Smooth muscle cell (in vitro differentiated cells): ENCODE data around the gene CLIC6. TPM values are rescaled to one million over a fixed set of nuclear protein-coding genes. Genes with fewer than 3 reads are reported as not detected.

Experiments used
- DNase-seq: peaks from one replicate; lab custom pipeline; 2025; ENCODE audit not compliant: unreplicated experiment; lab: John Stamatoyannopoulos, UW
- H2AFZ ChIP-seq: fragments of 200-600 bp; sonication (generic); 2 replicates; pipeline ENCODE4 v1.6.0; 2016; ENCODE audit warnings: antibody characterized with exemption, low read depth, mild to moderate bottlenecking
- H3F3A ChIP-seq: fragments of 200-600 bp; sonication (generic); 2 replicates; pipeline ENCODE4 v1.6.0; 2017; ENCODE audit warnings: antibody characterized with exemption, low read depth
- H3K27ac ChIP-seq: fragments of 200-600 bp; sonication (generic); 2 replicates; pipeline ENCODE4 v1.5.1; 2016; ENCODE audit warnings: low read depth, mild to moderate bottlenecking
- H3K27me3 ChIP-seq: fragments of 200-600 bp; sonication (generic); 2 replicates; pipeline ENCODE4 v1.6.1; 2016; ENCODE audit warnings: low read depth, mild to moderate bottlenecking
- H3K36me3 ChIP-seq: fragments of 200-600 bp; sonication (generic); 2 replicates; pipeline ENCODE4 v1.5.1; 2016; ENCODE audit warnings: low read depth
- H3K4me1 ChIP-seq: fragments of 200-600 bp; sonication (generic); 2 replicates; pipeline ENCODE4 v1.5.1; 2016; ENCODE audit warnings: low read depth
- H3K4me2 ChIP-seq: fragments of 200-600 bp; sonication (generic); 2 replicates; pipeline ENCODE4 v1.6.0; 2016; ENCODE audit warnings: mild to moderate bottlenecking
- H3K4me3 ChIP-seq: fragments of 200-600 bp; sonication (generic); 2 replicates; pipeline ENCODE4 v1.5.1; 2016; ENCODE audit warnings: mild to moderate bottlenecking
- H3K79me2 ChIP-seq: fragments of 200-600 bp; sonication (generic); 2 replicates; pipeline ENCODE4 v1.6.0; 2016; ENCODE audit warnings: low read depth, mild to moderate bottlenecking
- H3K9ac ChIP-seq: fragments of 200-600 bp; sonication (generic); 2 replicates; pipeline ENCODE4 v1.6.0; 2016; ENCODE audit warnings: low read depth
- H3K9me3 ChIP-seq: fragments of 200-600 bp; sonication (generic); replicated peaks from 2 replicates; pipeline ENCODE4 v1.5.1; 2016; ENCODE audit warnings: low read depth
- H4K20me1 ChIP-seq: fragments of 200-600 bp; sonication (generic); 2 replicates; pipeline ENCODE4 v1.6.0; 2016; ENCODE audit warnings: low read depth
- WGBS: methylation state at CpG from one replicate; pipeline ENCODE4 v1.1.7; 2016; ENCODE audit warnings: low lambda C conversion rate; 5-methylcytosine and 5-hydroxymethylcytosine counted together
- polyA plus RNA-seq: library from polyadenylated mRNA; unstranded; fragments of >200 nt; fragmentation: Nextera tagmentation; extraction: Ambion mirVana; gene quantifications from 2 replicates; pipeline ENCODE4 v1.2.1, GENCODE V29; 2016
- total RNA-seq: library from RNA; depleted of rRNA; stranded (reverse); fragments of >200 nt; gene quantifications from 2 replicates; pipeline ENCODE4 v1.2.3, GENCODE V29; 2014
- TF ChIP-seq, protein P1 (sequence below): fragments of 200-600 bp; sonication (generic); IDR thresholded peaks from 2 replicates; pipeline ENCODE4 v1.5.1; 2017; ENCODE audit warnings: borderline replicate concordance, mild to moderate bottlenecking, antibody characterized with exemption; ENCODE audit not compliant: insufficient read depth, poor library complexity, severe bottlenecking

CLIC6 gene
- total and polyA plus RNA-seq, 2 experiments from 2014 or later: 0.22 TPM; not detected in 1

GRCh38 chr21:34737115-34737514 lies 68.3 kb downstream of the CLIC6 start:
- H3K9me3 ChIP-seq: no peaks in the 10 kb centered on the region
- no peak overlapping the region for H2AFZ ChIP-seq
- no peak overlapping the region for H3K4me2 ChIP-seq
- TF ChIP-seq, protein P1, sequence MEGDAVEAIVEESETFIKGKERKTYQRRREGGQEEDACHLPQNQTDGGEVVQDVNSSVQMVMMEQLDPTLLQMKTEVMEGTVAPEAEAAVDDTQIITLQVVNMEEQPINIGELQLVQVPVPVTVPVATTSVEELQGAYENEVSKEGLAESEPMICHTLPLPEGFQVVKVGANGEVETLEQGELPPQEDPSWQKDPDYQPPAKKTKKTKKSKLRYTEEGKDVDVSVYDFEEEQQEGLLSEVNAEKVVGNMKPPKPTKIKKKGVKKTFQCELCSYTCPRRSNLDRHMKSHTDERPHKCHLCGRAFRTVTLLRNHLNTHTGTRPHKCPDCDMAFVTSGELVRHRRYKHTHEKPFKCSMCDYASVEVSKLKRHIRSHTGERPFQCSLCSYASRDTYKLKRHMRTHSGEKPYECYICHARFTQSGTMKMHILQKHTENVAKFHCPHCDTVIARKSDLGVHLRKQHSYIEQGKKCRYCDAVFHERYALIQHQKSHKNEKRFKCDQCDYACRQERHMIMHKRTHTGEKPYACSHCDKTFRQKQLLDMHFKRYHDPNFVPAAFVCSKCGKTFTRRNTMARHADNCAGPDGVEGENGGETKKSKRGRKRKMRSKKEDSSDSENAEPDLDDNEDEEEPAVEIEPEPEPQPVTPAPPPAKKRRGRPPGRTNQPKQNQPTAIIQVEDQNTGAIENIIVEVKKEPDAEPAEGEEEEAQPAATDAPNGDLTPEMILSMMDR: no peak
- H3K9ac ChIP-seq: no peak overlapping the region
- H3F3A ChIP-seq: no peaks in the 10 kb centered on the region
- H3K36me3 ChIP-seq: no peaks in the 10 kb centered on the region
- WGBS: 67% methylated on average over 3 of the region's 3 CpGs
- no peak for DNase-seq
- no peaks in the 10 kb centered on the region for H3K79me2 ChIP-seq
- no peak overlapping the region for H3K4me3 ChIP-seq
- no peak overlapping the region for H3K27ac ChIP-seq
- no peaks in the 10 kb centered on the region for H3K27me3 ChIP-seq
- no peaks in the 10 kb centered on the region for H3K4me1 ChIP-seq
- no peaks in the 10 kb centered on the region for H4K20me1 ChIP-seq

DNA sequence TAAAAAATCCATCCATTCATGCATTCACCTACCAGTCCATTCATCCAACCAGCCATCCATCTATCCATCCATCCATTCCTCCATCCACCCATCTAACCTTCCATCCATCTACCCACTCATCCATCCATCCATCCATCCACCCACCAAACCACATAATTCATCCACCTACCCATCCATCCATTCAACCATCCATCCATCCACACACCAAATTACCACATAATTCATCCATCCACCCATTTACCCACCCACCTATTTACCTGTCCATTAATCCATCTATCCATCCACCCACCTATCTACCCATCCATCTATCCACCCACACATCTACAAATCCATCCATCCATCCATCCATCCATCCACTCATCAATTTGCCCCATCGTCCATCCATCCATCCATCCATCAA lies 71.4 kb downstream of the CLIC6 start:
- Histone ChIP-seq H3K36me3 (no peaks in the 10 kb centered on the region), H3K4me2 (no peak overlapping the region), H3K9ac (no peak overlapping the region), H2AFZ (no peak overlapping the region), H3K27me3 (no peaks in the 10 kb centered on the region), H4K20me1 (no peaks in the 10 kb centered on the region), H3F3A (no peaks in the 10 kb centered on the region), H3K9me3 (no peaks in the 10 kb centered on the region), H3K79me2 (no peaks in the 10 kb centered on the region), H3K27ac (no peak overlapping the region), H3K4me3 (no peak overlapping the region), H3K4me1 (no peaks in the 10 kb centered on the region)
- no peak for DNase-seq
- TF ChIP-seq, protein P1: no peak
- WGBS: 81% methylated on average over 1 of the region's 1 CpG

GRCh38 chr21:34743285-34743684 lies 74.5 kb downstream of the CLIC6 start:
- H3K4me2 ChIP-seq: no peak overlapping the region

DNA sequence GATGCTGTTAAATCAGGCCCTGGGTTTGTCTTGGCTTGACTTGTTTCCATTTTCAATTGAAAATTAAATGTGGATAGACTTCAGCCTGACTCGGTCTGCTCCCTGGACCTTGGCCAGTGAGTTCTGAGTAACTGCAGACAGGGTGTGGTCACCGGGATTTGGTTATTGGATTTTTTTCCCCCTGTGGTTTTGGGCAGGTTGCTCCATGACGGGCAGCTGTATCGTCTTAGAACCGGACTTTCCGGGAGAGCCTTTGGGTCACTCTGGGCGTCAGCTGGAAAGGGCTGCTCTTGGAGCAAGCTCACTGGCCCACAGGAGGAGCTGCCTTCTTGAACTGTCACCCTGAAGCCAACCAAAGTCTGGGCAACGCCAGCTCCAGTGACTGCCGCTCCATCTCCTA lies 75.0 kb downstream of the CLIC6 start:
- Histone ChIP-seq H3K4me3 (no peak overlapping the region), H3F3A (no peaks in the 10 kb centered on the region), H3K9ac (no peak overlapping the region), H3K27me3 (no peaks in the 10 kb centered on the region), H4K20me1 (no peaks in the 10 kb centered on the region), H3K36me3 (no peaks in the 10 kb centered on the region), H3K27ac (no peak overlapping the region), H3K4me1 (no peaks in the 10 kb centered on the region), H3K4me2 (no peak overlapping the region), H2AFZ (no peak overlapping the region), H3K79me2 (no peaks in the 10 kb centered on the region), H3K9me3 (no peaks in the 10 kb centered on the region)
- TF ChIP-seq, protein P1: no peak
- no peak for DNase-seq
- 80% methylated on average over 9 of the region's 9 CpGs for WGBS

More at GRCh38 chr21:34743285-34743684, 74.5 kb downstream of the CLIC6 start:
- Histone ChIP-seq H3F3A (no peaks in the 10 kb centered on the region), H4K20me1 (no peaks in the 10 kb centered on the region), H3K4me1 (no peaks in the 10 kb centered on the region), H3K36me3 (no peaks in the 10 kb centered on the region), H3K79me2 (no peaks in the 10 kb centered on the region), H3K27me3 (no peaks in the 10 kb centered on the region), H3K4me3 (no peak overlapping the region), H3K9me3 (no peaks in the 10 kb centered on the region), H3K9ac (no peak overlapping the region), H2AFZ (no peak overlapping the region), H3K27ac (no peak overlapping the region)
- DNase-seq: no peak
- 89% methylated on average over 9 of the region's 9 CpGs for WGBS
- TF ChIP-seq, protein P1: no peak
